CD4-positive, alpha-beta memory T cell (primary cell): ENCODE results near the gene WNT11. TPM values are rescaled to one million over a fixed set of nuclear protein-coding genes. Genes with fewer than 3 reads are reported as not detected.
A peak's percentile ranks its signal among the peaks of the same experiment; 100 is the strongest.

ENCODE experiments used
- CTCF ChIA-PET: fragments of 350-600 bp; sonication (Branson Sonifier 250); formaldehyde crosslinking; loops from one replicate; lab custom pipeline; 2021; ENCODE audit warnings: inconsistent platforms; ENCODE audit not compliant: partially characterized antibody; lab: Charles Lee
- POLR2A ChIA-PET: fragments of 350-600 bp; sonication (Branson Sonifier 250); formaldehyde crosslinking; loops from one replicate; lab custom pipeline; 2021; ENCODE audit not compliant: partially characterized antibody; lab: Charles Lee
- DNase-seq, 5 donors: peaks; one replicate each; pipeline versions ENCODE4 v3.0.0 to v3.0.0-alpha.2; 2020 to 2022; ENCODE audit warnings: mixed read lengths in 1 of 5
- H3K27ac ChIP-seq: one replicate; pipeline ENCODE4 v1.7.0; 2013; ENCODE audit warnings: low read depth, low read length
- H3K27me3 ChIP-seq: 2 replicates; pipeline ENCODE4 v1.7.0; 2013; ENCODE audit warnings: mild to moderate bottlenecking, low read length, moderate library complexity; ENCODE audit not compliant: insufficient read depth
- H3K36me3 ChIP-seq: 2 replicates; pipeline ENCODE4 v1.7.0; 2013; ENCODE audit warnings: mild to moderate bottlenecking, low read length, moderate library complexity; ENCODE audit not compliant: insufficient read depth
- H3K4me1 ChIP-seq: 2 replicates; pipeline ENCODE4 v1.7.0; 2013; ENCODE audit warnings: mild to moderate bottlenecking, low read length, moderate library complexity; ENCODE audit not compliant: insufficient read depth
- H3K4me3 ChIP-seq, 2 donors: one replicate each; pipeline ENCODE4 v1.7.0; 2013; ENCODE audit warnings: low read length in 2 of 2, mild to moderate bottlenecking in 1 of 2
- H3K9me3 ChIP-seq, 2 donors: one replicate each; pipeline ENCODE4 v1.7.0; 2013; ENCODE audit warnings: low read length in 2 of 2, control low read depth in 1 of 2; ENCODE audit not compliant: control insufficient read depth in 1 of 2
- H3K27ac Mint-ChIP-seq, 7 donors: one replicate each; pipeline ENCODE4 v1.8.0; 2020 to 2021; ENCODE audit warnings: mixed read lengths in 7 of 7, mild to moderate bottlenecking in 6 of 7, inconsistent platforms in 3 of 7, moderate library complexity in 3 of 7
- H3K27me3 Mint-ChIP-seq, 2 donors: one replicate each; pipeline ENCODE4 v1.8.0; 2020 to 2021; ENCODE audit warnings: mixed read lengths in 2 of 2
- H3K36me3 Mint-ChIP-seq, 2 donors: one replicate each; pipeline ENCODE4 v1.8.0; 2020 to 2021; ENCODE audit warnings: mixed read lengths in 2 of 2, inconsistent platforms in 1 of 2, mild to moderate bottlenecking in 1 of 2
- H3K4me1 Mint-ChIP-seq, 4 donors: one replicate each; pipeline ENCODE4 v1.8.0; 2020 to 2021; ENCODE audit warnings: mixed read lengths in 4 of 4, mild to moderate bottlenecking in 1 of 4
- H3K4me3 Mint-ChIP-seq, 8 donors: one replicate each; pipeline ENCODE4 v1.8.0; 2020 to 2021; ENCODE audit warnings: mixed read lengths in 8 of 8, mild to moderate bottlenecking in 7 of 8, moderate library complexity in 6 of 8, inconsistent platforms in 3 of 8
- H3K9me3 Mint-ChIP-seq, 8 donors: one replicate each; pipeline ENCODE4 v1.8.0; 2020 to 2021; ENCODE audit warnings: mixed read lengths in 8 of 8, mild to moderate bottlenecking in 5 of 8, inconsistent platforms in 3 of 8, moderate library complexity in 1 of 8
- intact Hi-C: fragments of 100-400 bp; cut with micrococcal nuclease; formaldehyde crosslinking; loops from one replicate; pipeline ENCODE4 v1.15.1; 2023
- polyA plus RNA-seq, 2 donors: library from polyadenylated mRNA; unstranded; fragments of 300-500 nt; fragmentation: Illumina TruSeq; gene quantifications; one replicate each; pipeline ENCODE4 v1.2.3, GENCODE V29; 2021
- total RNA-seq, 2 experiments: library from RNA; stranded (reverse); gene quantifications; one replicate each; pipeline ENCODE4 v1.2.3, GENCODE V29; 2021

Gene WNT11
- total and polyA plus RNA-seq, 4 experiments from 2014 or later, result 0.16 to 0.93 TPM; not detected in 2

- H3K36me3 ChIP-seq, result no peaks in the 10 kb centered on the region
- peak in 1 of 5 donors; percentile 16 for DNase-seq
- peak overlapping the region; percentile 87 to 92 for H3K4me3 ChIP-seq
- peaks cover 0 to 14% of the 10 kb centered on the region in 2 donors for H3K36me3 Mint-ChIP-seq
- H3K27ac ChIP-seq, result peak overlapping the region; percentile 50
- H3K9me3 ChIP-seq, result no peaks in the 10 kb centered on the region
- intact Hi-C loops, result loop anchor here (1.0 to 2.0 kb wide), 4 partner anchors 27 to 420 kb away; partner anchors contain the start of genes EMSY, GVQW3, THAP12 and UVRAG
- H3K4me3 Mint-ChIP-seq, result peak overlapping the region; percentile 92 to 98 (median 96)
- H3K9me3 Mint-ChIP-seq, result peaks cover 0 to 13% (median 0%) of the 10 kb centered on the region in 8 donors
- H3K27ac Mint-ChIP-seq, result peak overlapping the region; percentile 89 to 100 (median 96)
- peaks cover 42% of the 10 kb centered on the region for H3K4me1 ChIP-seq
- no peaks in the 10 kb centered on the region for H3K27me3 ChIP-seq
- CTCF ChIA-PET, result interaction anchor here (0.6 to 2.8 kb wide), 6 partner anchors 11 to 341 kb away, joined by 3 to 45 read pairs (median 4); no protein-coding TSS in a partner anchor
- peaks cover 27 to 61% (median 44%) of the 10 kb centered on the region in 4 donors for H3K4me1 Mint-ChIP-seq
- POLR2A ChIA-PET, result interaction anchor here (0.8 to 4.8 kb wide), 4 partner anchors 12 to 147 kb away, joined by 3 to 48 read pairs (median 8); no protein-coding TSS in a partner anchor
- H3K27me3 Mint-ChIP-seq, result peaks cover 0 to 9% of the 10 kb centered on the region in 2 donors
These were observed 28.3 kb upstream of the WNT11 start for GRCh38 chr11:76234416-76235232.

DNA sequence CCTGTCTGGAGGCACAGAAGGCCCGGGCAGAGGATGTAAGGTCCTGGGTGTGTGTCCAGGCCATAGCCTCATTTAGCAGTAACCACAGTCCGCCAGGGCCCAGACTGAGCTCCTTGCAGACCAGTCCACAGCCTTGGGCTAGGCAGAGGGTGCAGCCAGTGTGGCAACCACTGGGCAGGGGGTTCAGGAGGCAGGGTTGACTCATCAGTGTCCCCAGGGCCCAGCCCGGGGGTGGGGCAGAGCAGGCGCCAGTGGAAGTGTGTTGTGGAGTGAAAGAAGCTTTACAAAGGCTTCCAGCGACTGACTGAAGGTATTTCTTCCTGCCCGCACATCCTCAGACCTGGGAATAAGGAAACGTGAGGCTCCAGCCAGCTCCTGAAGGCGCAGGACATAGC lies 27.7 kb upstream of the WNT11 start:
- peaks cover 42% of the 10 kb centered on the region for H3K4me1 ChIP-seq
- H3K4me3 Mint-ChIP-seq, result peak overlapping the region in 7 of 8 donors; percentile 33 to 98 (median 92)
- ChIA-PET CTCF (interaction anchor here (0.6 to 2.8 kb wide), 5 partner anchors 22 to 341 kb away, joined by 3 to 45 read pairs (median 4); no protein-coding TSS in a partner anchor), POLR2A (interaction anchor here (1.7 to 4.8 kb wide), 3 partner anchors 12 to 55 kb away, joined by 5 to 48 read pairs (median 11); no protein-coding TSS in a partner anchor)
- H3K9me3 Mint-ChIP-seq, result peaks cover 0 to 13% (median 0%) of the 10 kb centered on the region in 8 donors
- peaks cover 27 to 61% (median 44%) of the 10 kb centered on the region in 4 donors for H3K4me1 Mint-ChIP-seq
- no peak overlapping the region for H3K4me3 ChIP-seq
- H3K27ac Mint-ChIP-seq, result peak overlapping the region in 2 of 7 donors; percentile 70 to 100
- H3K27me3 Mint-ChIP-seq, result peaks cover 0 to 9% of the 10 kb centered on the region in 2 donors
- peaks cover 0 to 14% of the 10 kb centered on the region in 2 donors for H3K36me3 Mint-ChIP-seq
- DNase-seq, result no peak
- intact Hi-C loops, result loop anchor here (2.0 kb wide), 2 partner anchors 147 to 419 kb away; partner anchors contain the start of genes GVQW3, THAP12 and UVRAG
- H3K27me3 ChIP-seq, result no peaks in the 10 kb centered on the region
- H3K9me3 ChIP-seq, result no peaks in the 10 kb centered on the region
- H3K36me3 ChIP-seq, result no peaks in the 10 kb centered on the region
- no peak overlapping the region for H3K27ac ChIP-seq

GRCh38 chr11:76233196-76233921 lies 27.1 kb upstream of the WNT11 start:
- DNase-seq, result no peak
- H3K9me3 Mint-ChIP-seq, result peaks cover 0 to 13% (median 0%) of the 10 kb centered on the region in 8 donors
- peaks cover 42% of the 10 kb centered on the region for H3K4me1 ChIP-seq
- H3K9me3 ChIP-seq, result no peaks in the 10 kb centered on the region
- ChIA-PET POLR2A (interaction anchor here (2.7 to 4.8 kb wide), 2 partner anchors 25 to 55 kb away, joined by 11 to 48 read pairs; no protein-coding TSS in a partner anchor), CTCF (interaction anchor here (0.6 to 3.1 kb wide), 4 partner anchors 22 to 342 kb away, joined by 3 to 45 read pairs (median 18); no protein-coding TSS in a partner anchor)
- no peak overlapping the region for H3K4me3 ChIP-seq
- intact Hi-C loops, result no loop called here
- H3K27ac Mint-ChIP-seq, result peak overlapping the region in 5 of 7 donors; percentile 53 to 100 (median 70)
- peaks cover 0 to 14% of the 10 kb centered on the region in 2 donors for H3K36me3 Mint-ChIP-seq
- H3K36me3 ChIP-seq, result no peaks in the 10 kb centered on the region
- H3K27ac ChIP-seq, result no peak overlapping the region
- no peaks in the 10 kb centered on the region for H3K27me3 ChIP-seq
- peaks cover 0 to 9% of the 10 kb centered on the region in 2 donors for H3K27me3 Mint-ChIP-seq
- peak overlapping the region in 7 of 8 donors; percentile 12 to 96 (median 63) for H3K4me3 Mint-ChIP-seq
- peaks cover 27 to 60% (median 44%) of the 10 kb centered on the region in 4 donors for H3K4me1 Mint-ChIP-seq

DNA sequence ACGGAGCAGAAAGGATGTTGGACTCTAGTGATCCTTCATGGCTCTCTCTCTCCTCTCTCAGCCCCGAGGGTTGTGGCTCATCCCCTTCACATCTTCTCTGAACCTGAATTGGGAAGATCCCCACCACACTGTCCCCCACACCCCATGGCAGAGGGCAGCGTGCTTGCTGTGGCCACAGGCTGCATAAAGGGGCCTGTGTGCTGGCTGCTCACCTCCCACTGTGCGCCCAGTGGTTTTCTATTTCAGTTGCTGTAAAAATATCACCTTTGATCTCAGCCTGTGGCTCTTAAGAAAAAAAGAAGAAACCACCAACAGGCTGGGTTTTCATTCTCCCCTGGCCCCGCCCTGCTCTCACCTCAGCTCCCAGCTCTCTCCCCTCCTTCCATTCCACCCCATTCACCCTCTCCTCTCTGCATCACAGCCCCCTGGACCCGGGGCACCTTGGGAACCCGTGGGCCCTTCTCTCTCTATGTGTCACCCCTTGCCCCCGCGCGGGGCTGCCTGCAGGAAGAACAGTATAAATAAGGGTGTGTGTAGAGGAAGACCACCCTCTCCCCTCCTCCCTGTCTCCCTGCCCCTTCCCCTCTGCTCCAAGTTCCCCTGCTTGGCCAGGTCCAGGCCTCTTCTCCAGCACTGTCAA lies 25.8 kb upstream of the WNT11 start:
- POLR2A ChIA-PET, result interaction anchor here (1.0 to 2.5 kb wide), 3 partner anchors 20 to 25 kb away, joined by 3 to 10 read pairs (median 5); no protein-coding TSS in a partner anchor
- CTCF ChIA-PET, result interaction anchor here (3.1 kb wide), 1 partner anchor 24 kb away, joined by 32 read pairs; no protein-coding TSS in a partner anchor

DNA sequence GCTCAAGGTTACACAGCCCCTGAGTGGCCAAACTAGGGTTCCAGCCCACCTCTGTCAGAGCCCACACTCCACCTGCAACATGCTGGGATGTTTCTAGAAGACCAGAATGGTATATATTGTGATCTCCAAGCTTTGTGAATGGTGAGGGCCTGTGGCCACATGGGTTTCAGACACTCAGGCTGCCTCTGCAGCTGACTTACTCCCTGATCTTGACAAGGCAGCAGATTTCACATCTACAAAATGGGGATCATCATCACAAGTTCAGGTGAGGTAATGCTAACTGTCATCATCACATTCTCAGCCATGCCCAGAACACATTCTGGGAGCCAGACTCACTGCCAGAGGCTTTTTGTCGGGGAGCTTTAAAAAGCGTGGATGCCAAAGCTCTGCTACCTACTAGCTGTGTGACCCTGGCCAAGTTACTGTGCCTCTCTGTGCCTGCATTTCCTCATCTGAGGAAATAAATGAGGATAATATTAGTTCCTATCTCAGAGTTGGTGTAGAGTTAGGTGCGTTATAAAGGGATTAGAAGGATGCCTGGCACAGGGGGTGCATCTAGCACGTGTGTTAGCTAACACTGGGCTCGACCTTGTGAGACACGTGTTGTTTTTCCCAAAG lies 24.9 kb upstream of the WNT11 start:
- H3K9me3 Mint-ChIP-seq, result peaks cover 0 to 13% (median 0%) of the 10 kb centered on the region in 8 donors
- CTCF ChIA-PET, result interaction anchor here (1.8 to 3.1 kb wide), 2 partner anchors 23 to 87 kb away, joined by 6 to 32 read pairs; no protein-coding TSS in a partner anchor
- H3K27ac Mint-ChIP-seq, result peak overlapping the region in 2 of 7 donors; percentile 21 to 86
- Histone ChIP-seq H3K27ac (no peak overlapping the region), H3K4me1 (peaks cover 42% of the 10 kb centered on the region), H3K27me3 (no peaks in the 10 kb centered on the region), H3K9me3 (no peaks in the 10 kb centered on the region), H3K4me3 (no peak overlapping the region), H3K36me3 (no peaks in the 10 kb centered on the region)
- peak overlapping the region in 4 of 8 donors; percentile 10 to 81 (median 60) for H3K4me3 Mint-ChIP-seq
- H3K4me1 Mint-ChIP-seq, result peaks cover 25 to 51% (median 39%) of the 10 kb centered on the region in 4 donors
- POLR2A ChIA-PET, result interaction anchor here (1.0 to 2.5 kb wide), 3 partner anchors 19 to 24 kb away, joined by 3 to 10 read pairs (median 5); no protein-coding TSS in a partner anchor
- no peak for DNase-seq
- H3K36me3 Mint-ChIP-seq, result peaks cover 0 to 14% of the 10 kb centered on the region in 2 donors
- intact Hi-C loops, result no loop called here
- H3K27me3 Mint-ChIP-seq, result peaks cover 0 to 9% of the 10 kb centered on the region in 2 donors

More for the DNA sequence above, 25.8 kb upstream of the WNT11 start:
- Histone ChIP-seq H3K4me3 (peak overlapping the region in 1 of 2 donors; percentile 23), H3K36me3 (no peaks in the 10 kb centered on the region), H3K9me3 (no peaks in the 10 kb centered on the region), H3K4me1 (peaks cover 42% of the 10 kb centered on the region), H3K27ac (no peak overlapping the region), H3K27me3 (no peaks in the 10 kb centered on the region)
- DNase-seq, result peak; percentile 65 to 72 (median 67)
- Mint-ChIP-seq H3K9me3 (peaks cover 0 to 13% (median 0%) of the 10 kb centered on the region in 8 donors), H3K36me3 (peaks cover 0 to 14% of the 10 kb centered on the region in 2 donors), H3K4me1 (peaks cover 27 to 55% (median 42%) of the 10 kb centered on the region in 4 donors), H3K27me3 (peaks cover 0 to 9% of the 10 kb centered on the region in 2 donors), H3K27ac (peak overlapping the region; percentile 44 to 92 (median 85)), H3K4me3 (peak overlapping the region; percentile 73 to 88 (median 82))
- intact Hi-C loops, result no loop called here
